GM12878 (cell line): ENCODE data around the gene NUBP1. TPM values are rescaled to one million over a fixed set of nuclear protein-coding genes. Genes with fewer than 3 reads are reported as not detected.

Experiments used
- ATAC-seq: fragments of 200-7000 bp; cut with Tn5 transposase; 3 replicates; pipeline ENCODE4 v1.9.1; 2020; ENCODE audit warnings: mild to moderate bottlenecking, moderate library complexity
- BruUV-seq: library from RNA; stranded (reverse); fragments of 400-500 nt; replicated peaks from 2 replicates; lab custom pipeline; 2021; lab: Mats Ljungman, UMichigan
- CTCF ChIA-PET: fragments of 300-600 bp; sonication (Branson Sonifier 250); formaldehyde crosslinking; extraction: SDS; loops from one replicate; lab custom pipeline; 2021; ENCODE audit warnings: inconsistent platforms; lab: Yijun Ruan, JAX
- POLR2A ChIA-PET: fragments of 350-600 bp; formaldehyde crosslinking; extraction: SDS; loops from one replicate; lab custom pipeline; 2021; ENCODE audit warnings: inconsistent platforms; lab: Charles Lee
- RAD21 ChIA-PET: fragments of 300-600 bp; sonication (Branson Sonifier 250); formaldehyde crosslinking; loops from one replicate; lab custom pipeline; 2023; ENCODE audit warnings: antibody characterized with exemption; ENCODE audit not compliant: unreplicated experiment; lab: Charles Lee
- SMC1A ChIA-PET: fragments of 300-600 bp; sonication (Branson Sonifier 250); formaldehyde crosslinking; loops from one replicate; lab custom pipeline; 2023; ENCODE audit not compliant: unreplicated experiment, uncharacterized antibody; lab: Charles Lee
- DNase-seq: peaks from one replicate; pipeline ENCODE4 v3.0.0-alpha.2; 2011; ENCODE audit warnings: low read depth, low spot score
- FAIRE-seq: peaks from 3 replicates; lab custom pipeline; 2011; peaks lifted over from hg19 to GRCh38; lab: Jason Lieb, UNC
- H2AFZ ChIP-seq: 2 replicates; pipeline ENCODE4 v1.6.0; 2011; ENCODE audit warnings: low read depth, low read length, control low read depth; ENCODE audit not compliant: control insufficient read depth
- H3K27ac ChIP-seq: 2 replicates; pipeline ENCODE4 v1.5.1; 2011; ENCODE audit warnings: control low read depth; ENCODE audit not compliant: control insufficient read depth, insufficient read depth
- H3K27me3 ChIP-seq, 2 experiments: replicated peaks in 1 of 2; 2 replicates each; pipeline versions ENCODE4 v1.6.0 to v1.6.1; 2011; ENCODE audit warnings: low read length in 1 of 2; ENCODE audit not compliant: control insufficient read depth in 2 of 2, insufficient read depth in 2 of 2
- H3K36me3 ChIP-seq, 2 experiments: 2 replicates each; pipeline ENCODE4 v1.5.1; 2011; ENCODE audit warnings: low read length in 1 of 2; ENCODE audit not compliant: control insufficient read depth in 2 of 2, insufficient read depth in 2 of 2
- H3K4me1 ChIP-seq: 2 replicates; pipeline ENCODE4 v1.6.1; 2011; ENCODE audit warnings: mild to moderate bottlenecking, low read length, moderate library complexity, mixed read lengths; ENCODE audit not compliant: control insufficient read depth, insufficient read depth
- H3K4me2 ChIP-seq: 2 replicates; pipeline ENCODE4 v1.6.0; 2011; ENCODE audit warnings: control low read depth; ENCODE audit not compliant: control insufficient read depth, insufficient read depth
- H3K4me3 ChIP-seq: fragments of 200-600 bp; sonication (generic); 2 replicates; pipeline ENCODE4 v1.5.1; 2016
- H3K79me2 ChIP-seq: 2 replicates; pipeline ENCODE4 v1.6.0; 2011; ENCODE audit warnings: low read length; ENCODE audit not compliant: control insufficient read depth, insufficient read depth
- H3K9ac ChIP-seq: 2 replicates; pipeline ENCODE4 v1.8.0; 2011; ENCODE audit warnings: low read length, control low read depth, mixed read lengths; ENCODE audit not compliant: control insufficient read depth, insufficient read depth
- H3K9me3 ChIP-seq: replicated peaks from 3 replicates; pipeline ENCODE4 v1.5.1; 2011; ENCODE audit warnings: mild to moderate bottlenecking, low read length; ENCODE audit not compliant: control insufficient read depth, insufficient read depth
- H4K20me1 ChIP-seq: 2 replicates; pipeline ENCODE4 v1.6.0; 2011; ENCODE audit not compliant: control insufficient read depth, insufficient read depth
- BCL11A ChIP-seq: IDR thresholded peaks from 2 replicates; pipeline ENCODE4 v1.6.1; 2011; ENCODE audit warnings: low read depth, low read length
- BHLHE40 ChIP-seq, 2 experiments: fragments of 450-650 bp in 1 of 2; IDR thresholded peaks; 2 replicates each; pipeline ENCODE4 v1.6.1; 2011 to 2017; ENCODE audit warnings: low read depth in 2 of 2, borderline replicate concordance in 1 of 2, improper control_type of control experiment in 1 of 2, low read length in 1 of 2, mild to moderate bottlenecking in 1 of 2
- CHD1 ChIP-seq: IDR thresholded peaks from 2 replicates; pipeline ENCODE4 v1.6.1; 2012; ENCODE audit warnings: low read depth, low read length, improper control_type of control experiment
- EGR1 ChIP-seq, 2 experiments: IDR thresholded peaks; 1 replicate in 1 of 2; 2 replicates in 1 of 2; pipeline ENCODE4 v1.6.1; 2011 to 2012; ENCODE audit warnings: low read depth in 2 of 2, low read length in 2 of 2, borderline replicate concordance in 1 of 2, mild to moderate bottlenecking in 1 of 2, moderate library complexity in 1 of 2
- ESRRA ChIP-seq: IDR thresholded peaks from 2 replicates; pipeline ENCODE4 v1.6.1; 2012; ENCODE audit warnings: mild to moderate bottlenecking, low read length, improper control_type of control experiment
- ETV6 ChIP-seq, 2 experiments: fragments of 450-650 bp in 1 of 2; IDR thresholded peaks in 1 of 2; conservative IDR thresholded peaks in 1 of 2; 2 replicates each; pipeline ENCODE4 v1.6.1; 2014; ENCODE audit warnings: antibody characterized with exemption in 1 of 2, borderline replicate concordance in 1 of 2, low read depth in 1 of 2, mild to moderate bottlenecking in 1 of 2, moderate library complexity in 1 of 2
- HDAC2 ChIP-seq: fragments of 200-600 bp; sonication (generic); IDR thresholded peaks from 2 replicates; pipeline ENCODE4 v1.6.1; 2017
- RFX5 ChIP-seq: IDR thresholded peaks from 2 replicates; pipeline ENCODE4 v1.6.1; 2011; ENCODE audit warnings: low read depth, low read length, improper control_type of control experiment
- WGBS: methylation state at CpG from one replicate; pipeline ENCODE4 v1.1.6; 2016; ENCODE audit warnings: low lambda C conversion rate; ENCODE audit not compliant: insufficient replicate concordance, insufficient coverage; ENCODE audit errors: missing lambda C conversion rate; 5-methylcytosine and 5-hydroxymethylcytosine counted together
- in situ Hi-C: fragments of 300-500 bp; cut with MboI; formaldehyde crosslinking; loops from 9 replicates; pipeline ENCODE4 v1.14.3; 2018; ENCODE audit warnings: mixed read lengths
- intact Hi-C: fragments of 100-400 bp; cut with micrococcal nuclease; formaldehyde crosslinking; loops from one replicate; pipeline ENCODE4 v1.14.2; 2022; ENCODE audit not compliant: unreplicated experiment
- polyA plus RNA-seq, 11 experiments: library from polyadenylated mRNA; depleted of rRNA in 4 of 11; unstranded in 6 of 11; stranded (reverse) in 5 of 11; fragments of >200 nt; fragmentation: Nextera tagmentation in 4 of 11; fragmentation: Illumina TruSeq in 1 of 11; extraction: Ambion mirVana in 4 of 11; extraction: Trizol in 1 of 11; gene quantifications; 1 replicate in 1 of 11; 2 replicates in 10 of 11; pipeline versions ENCODE4 v1.2.1 to v1.2.3, GENCODE V29; 2011 to 2016; ENCODE audit warnings: inconsistent platforms in 2 of 11, missing spikeins in 2 of 11, low read depth in 1 of 11
- total RNA-seq, 4 experiments: library from RNA; depleted of rRNA in 3 of 4; stranded (reverse); fragments of >200 nt in 3 of 4; fragmentation: Illumina TruSeq in 1 of 4; extraction: Trizol in 1 of 4; gene quantifications; 2 replicates each; pipeline versions ENCODE4 v1.2.1 to v1.2.3, GENCODE V29; 2013 to 2021
- TF ChIP-seq, protein P1 (sequence below): IDR thresholded peaks from 2 replicates; pipeline ENCODE4 v1.6.1; 2012; ENCODE audit warnings: mild to moderate bottlenecking, low read depth, low read length
- TF ChIP-seq, protein P2 (sequence below): IDR thresholded peaks from 2 replicates; pipeline ENCODE4 v1.6.1; 2012; ENCODE audit warnings: improper control_type of control experiment, low read depth, low read length; ENCODE audit not compliant: insufficient replicate concordance
- TF ChIP-seq, protein P3 (sequence below): fragments of 450-650 bp; IDR thresholded peaks from 2 replicates; pipeline ENCODE4 v1.6.1; 2017; ENCODE audit warnings: mild to moderate bottlenecking, moderate library complexity

NUBP1 gene
- total and polyA plus RNA-seq, 10 of the 15 experiments (the other 5 are each of a cell fraction or from before 2014, with no cell fraction given): 31.0 to 74.9 (median 58.3) TPM

DNA sequence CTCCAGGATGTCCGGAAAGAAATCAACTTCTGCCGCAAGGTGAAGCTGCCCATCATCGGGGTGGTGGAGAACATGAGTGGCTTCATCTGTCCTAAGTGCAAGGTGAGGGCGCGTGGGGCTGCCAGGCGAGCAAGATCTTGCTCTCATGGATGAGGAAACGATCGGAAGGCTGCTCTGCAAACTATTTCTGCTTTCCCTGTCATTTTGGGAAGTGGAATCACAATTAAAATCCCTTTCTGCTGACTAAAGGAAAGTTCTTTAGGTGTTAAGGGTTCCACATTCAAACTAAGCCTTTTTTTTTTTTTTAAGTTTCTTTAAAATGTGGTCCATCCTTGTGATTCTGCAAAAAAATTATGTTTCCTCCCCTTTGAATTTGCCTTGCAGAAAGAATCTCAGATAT lies 17.7 kb downstream of the NUBP1 start:
- FAIRE-seq (no peak), DNase-seq (no peak), ATAC-seq (no peak)
- no TSS peak for BruUV-seq
- POLR2A ChIA-PET: interaction anchor here (0.7 kb wide), 1 partner anchor 315 kb away, joined by 4 read pairs; no protein-coding TSS in a partner anchor
- CTCF ChIA-PET: no interaction called here
- SMC1A ChIA-PET: interaction anchor here (0.9 kb wide), 1 partner anchor 151 kb away, joined by 3 read pairs; no protein-coding TSS in a partner anchor
- in situ Hi-C loops: no loop called here
- H3K27me3 ChIP-seq: no peaks in the 10 kb centered on the region
- no peak overlapping the region for H3K4me2 ChIP-seq
- peaks cover 40 to 46% of the 10 kb centered on the region in 2 experiments for H3K36me3 ChIP-seq
- no peak overlapping the region for H3K27ac ChIP-seq
- RAD21 ChIA-PET: no interaction called here
- H3K4me3 ChIP-seq: no peak overlapping the region
- no peaks in the 10 kb centered on the region; the same call in 2 of the 3 replicates for H3K9me3 ChIP-seq
- intact Hi-C loops: no loop called here
- WGBS: 96% methylated on average over 8 of the region's 8 CpGs
- no peaks in the 10 kb centered on the region for H3K79me2 ChIP-seq
- no peaks in the 10 kb centered on the region for H4K20me1 ChIP-seq
- no peak overlapping the region for H2AFZ ChIP-seq
- no peak overlapping the region for H3K9ac ChIP-seq
- peaks cover 13% of the 10 kb centered on the region for H3K4me1 ChIP-seq
- TF ChIP-seq BCL11A (no peak), ESRRA (no peak), RFX5 (no peak), BHLHE40 (IDR thresholded peaks at IDR 0.05; ENCODE audit: borderline replicate concordance in 1 of 2, low read depth in 2 of 2, low read length in 1 of 2) (no peak), EGR1 (IDR thresholded peaks at IDR 0.05; ENCODE audit: borderline replicate concordance in 1 of 2, low read depth in 2 of 2, low read length in 2 of 2) (no peak), HDAC2 (no peak), CHD1 (no peak), ETV6 (conservative IDR thresholded peaks at IDR 0.05 in 1 of 2, IDR thresholded peaks at IDR 0.05 in 1 of 2; ENCODE audit: borderline replicate concordance in 1 of 2, low read depth in 1 of 2) (no peak)
- TF ChIP-seq, protein P1, sequence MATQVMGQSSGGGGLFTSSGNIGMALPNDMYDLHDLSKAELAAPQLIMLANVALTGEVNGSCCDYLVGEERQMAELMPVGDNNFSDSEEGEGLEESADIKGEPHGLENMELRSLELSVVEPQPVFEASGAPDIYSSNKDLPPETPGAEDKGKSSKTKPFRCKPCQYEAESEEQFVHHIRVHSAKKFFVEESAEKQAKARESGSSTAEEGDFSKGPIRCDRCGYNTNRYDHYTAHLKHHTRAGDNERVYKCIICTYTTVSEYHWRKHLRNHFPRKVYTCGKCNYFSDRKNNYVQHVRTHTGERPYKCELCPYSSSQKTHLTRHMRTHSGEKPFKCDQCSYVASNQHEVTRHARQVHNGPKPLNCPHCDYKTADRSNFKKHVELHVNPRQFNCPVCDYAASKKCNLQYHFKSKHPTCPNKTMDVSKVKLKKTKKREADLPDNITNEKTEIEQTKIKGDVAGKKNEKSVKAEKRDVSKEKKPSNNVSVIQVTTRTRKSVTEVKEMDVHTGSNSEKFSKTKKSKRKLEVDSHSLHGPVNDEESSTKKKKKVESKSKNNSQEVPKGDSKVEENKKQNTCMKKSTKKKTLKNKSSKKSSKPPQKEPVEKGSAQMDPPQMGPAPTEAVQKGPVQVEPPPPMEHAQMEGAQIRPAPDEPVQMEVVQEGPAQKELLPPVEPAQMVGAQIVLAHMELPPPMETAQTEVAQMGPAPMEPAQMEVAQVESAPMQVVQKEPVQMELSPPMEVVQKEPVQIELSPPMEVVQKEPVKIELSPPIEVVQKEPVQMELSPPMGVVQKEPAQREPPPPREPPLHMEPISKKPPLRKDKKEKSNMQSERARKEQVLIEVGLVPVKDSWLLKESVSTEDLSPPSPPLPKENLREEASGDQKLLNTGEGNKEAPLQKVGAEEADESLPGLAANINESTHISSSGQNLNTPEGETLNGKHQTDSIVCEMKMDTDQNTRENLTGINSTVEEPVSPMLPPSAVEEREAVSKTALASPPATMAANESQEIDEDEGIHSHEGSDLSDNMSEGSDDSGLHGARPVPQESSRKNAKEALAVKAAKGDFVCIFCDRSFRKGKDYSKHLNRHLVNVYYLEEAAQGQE: no peak
- TF ChIP-seq, protein P2, sequence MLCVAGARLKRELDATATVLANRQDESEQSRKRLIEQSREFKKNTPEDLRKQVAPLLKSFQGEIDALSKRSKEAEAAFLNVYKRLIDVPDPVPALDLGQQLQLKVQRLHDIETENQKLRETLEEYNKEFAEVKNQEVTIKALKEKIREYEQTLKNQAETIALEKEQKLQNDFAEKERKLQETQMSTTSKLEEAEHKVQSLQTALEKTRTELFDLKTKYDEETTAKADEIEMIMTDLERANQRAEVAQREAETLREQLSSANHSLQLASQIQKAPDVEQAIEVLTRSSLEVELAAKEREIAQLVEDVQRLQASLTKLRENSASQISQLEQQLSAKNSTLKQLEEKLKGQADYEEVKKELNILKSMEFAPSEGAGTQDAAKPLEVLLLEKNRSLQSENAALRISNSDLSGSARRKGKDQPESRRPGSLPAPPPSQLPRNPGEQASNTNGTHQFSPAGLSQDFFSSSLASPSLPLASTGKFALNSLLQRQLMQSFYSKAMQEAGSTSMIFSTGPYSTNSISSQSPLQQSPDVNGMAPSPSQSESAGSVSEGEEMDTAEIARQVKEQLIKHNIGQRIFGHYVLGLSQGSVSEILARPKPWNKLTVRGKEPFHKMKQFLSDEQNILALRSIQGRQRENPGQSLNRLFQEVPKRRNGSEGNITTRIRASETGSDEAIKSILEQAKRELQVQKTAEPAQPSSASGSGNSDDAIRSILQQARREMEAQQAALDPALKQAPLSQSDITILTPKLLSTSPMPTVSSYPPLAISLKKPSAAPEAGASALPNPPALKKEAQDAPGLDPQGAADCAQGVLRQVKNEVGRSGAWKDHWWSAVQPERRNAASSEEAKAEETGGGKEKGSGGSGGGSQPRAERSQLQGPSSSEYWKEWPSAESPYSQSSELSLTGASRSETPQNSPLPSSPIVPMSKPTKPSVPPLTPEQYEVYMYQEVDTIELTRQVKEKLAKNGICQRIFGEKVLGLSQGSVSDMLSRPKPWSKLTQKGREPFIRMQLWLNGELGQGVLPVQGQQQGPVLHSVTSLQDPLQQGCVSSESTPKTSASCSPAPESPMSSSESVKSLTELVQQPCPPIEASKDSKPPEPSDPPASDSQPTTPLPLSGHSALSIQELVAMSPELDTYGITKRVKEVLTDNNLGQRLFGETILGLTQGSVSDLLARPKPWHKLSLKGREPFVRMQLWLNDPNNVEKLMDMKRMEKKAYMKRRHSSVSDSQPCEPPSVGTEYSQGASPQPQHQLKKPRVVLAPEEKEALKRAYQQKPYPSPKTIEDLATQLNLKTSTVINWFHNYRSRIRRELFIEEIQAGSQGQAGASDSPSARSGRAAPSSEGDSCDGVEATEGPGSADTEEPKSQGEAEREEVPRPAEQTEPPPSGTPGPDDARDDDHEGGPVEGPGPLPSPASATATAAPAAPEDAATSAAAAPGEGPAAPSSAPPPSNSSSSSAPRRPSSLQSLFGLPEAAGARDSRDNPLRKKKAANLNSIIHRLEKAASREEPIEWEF: no peak
- TF ChIP-seq, protein P3, sequence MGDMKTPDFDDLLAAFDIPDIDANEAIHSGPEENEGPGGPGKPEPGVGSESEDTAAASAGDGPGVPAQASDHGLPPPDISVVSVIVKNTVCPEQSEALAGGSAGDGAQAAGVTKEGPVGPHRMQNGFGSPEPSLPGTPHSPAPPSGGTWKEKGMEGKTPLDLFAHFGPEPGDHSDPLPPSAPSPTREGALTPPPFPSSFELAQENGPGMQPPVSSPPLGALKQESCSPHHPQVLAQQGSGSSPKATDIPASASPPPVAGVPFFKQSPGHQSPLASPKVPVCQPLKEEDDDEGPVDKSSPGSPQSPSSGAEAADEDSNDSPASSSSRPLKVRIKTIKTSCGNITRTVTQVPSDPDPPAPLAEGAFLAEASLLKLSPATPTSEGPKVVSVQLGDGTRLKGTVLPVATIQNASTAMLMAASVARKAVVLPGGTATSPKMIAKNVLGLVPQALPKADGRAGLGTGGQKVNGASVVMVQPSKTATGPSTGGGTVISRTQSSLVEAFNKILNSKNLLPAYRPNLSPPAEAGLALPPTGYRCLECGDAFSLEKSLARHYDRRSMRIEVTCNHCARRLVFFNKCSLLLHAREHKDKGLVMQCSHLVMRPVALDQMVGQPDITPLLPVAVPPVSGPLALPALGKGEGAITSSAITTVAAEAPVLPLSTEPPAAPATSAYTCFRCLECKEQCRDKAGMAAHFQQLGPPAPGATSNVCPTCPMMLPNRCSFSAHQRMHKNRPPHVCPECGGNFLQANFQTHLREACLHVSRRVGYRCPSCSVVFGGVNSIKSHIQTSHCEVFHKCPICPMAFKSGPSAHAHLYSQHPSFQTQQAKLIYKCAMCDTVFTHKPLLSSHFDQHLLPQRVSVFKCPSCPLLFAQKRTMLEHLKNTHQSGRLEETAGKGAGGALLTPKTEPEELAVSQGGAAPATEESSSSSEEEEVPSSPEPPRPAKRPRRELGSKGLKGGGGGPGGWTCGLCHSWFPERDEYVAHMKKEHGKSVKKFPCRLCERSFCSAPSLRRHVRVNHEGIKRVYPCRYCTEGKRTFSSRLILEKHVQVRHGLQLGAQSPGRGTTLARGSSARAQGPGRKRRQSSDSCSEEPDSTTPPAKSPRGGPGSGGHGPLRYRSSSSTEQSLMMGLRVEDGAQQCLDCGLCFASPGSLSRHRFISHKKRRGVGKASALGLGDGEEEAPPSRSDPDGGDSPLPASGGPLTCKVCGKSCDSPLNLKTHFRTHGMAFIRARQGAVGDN: no peak
